Ramos (cell line): ENCODE results near the gene CCDC142.

Source experiments
- in situ Hi-C: fragments of 300-500 bp; cut with MboI; formaldehyde crosslinking; loops from one replicate; pipeline ENCODE4 v1.14.3; 2022; ENCODE audit warnings: low sequenced_read_pairs; ENCODE audit not compliant: unreplicated experiment

Gene CCDC142

GRCh38 chr2:74482801-74483674 lies at the start of gene CCDC142, which contains the start of gene TTC31:
Gene CCDC142, minus strand, starts transcription at chr2:74482998. Its CDS starts 161 bp downstream, at chr2:74482837.
Gene TTC31, plus strand, starts transcription at chr2:74483081. Its CDS starts 15 bp downstream, at chr2:74483096.
- in situ Hi-C loops: no loop called here

DNA sequence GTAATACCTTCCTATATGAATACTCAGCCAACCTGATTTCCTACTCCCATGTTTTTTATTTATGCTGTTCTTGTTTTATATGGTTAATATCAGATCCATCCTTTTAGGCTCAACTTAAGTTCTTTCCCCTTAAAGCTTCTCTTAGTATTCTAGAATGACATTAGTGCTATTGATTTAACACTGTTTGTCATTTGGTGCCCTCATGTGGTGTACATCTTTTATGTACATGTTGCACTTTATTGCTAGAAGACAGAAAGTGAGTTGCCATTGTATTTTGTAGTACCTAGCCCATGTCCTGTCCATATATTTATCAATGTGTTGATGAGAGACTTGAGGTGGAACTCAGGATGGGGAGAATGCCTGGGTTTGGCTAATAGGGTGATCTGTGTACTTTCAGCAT lies 49.4 kb upstream of the CCDC142 start:
- in situ Hi-C loops: no loop called here

DNA sequence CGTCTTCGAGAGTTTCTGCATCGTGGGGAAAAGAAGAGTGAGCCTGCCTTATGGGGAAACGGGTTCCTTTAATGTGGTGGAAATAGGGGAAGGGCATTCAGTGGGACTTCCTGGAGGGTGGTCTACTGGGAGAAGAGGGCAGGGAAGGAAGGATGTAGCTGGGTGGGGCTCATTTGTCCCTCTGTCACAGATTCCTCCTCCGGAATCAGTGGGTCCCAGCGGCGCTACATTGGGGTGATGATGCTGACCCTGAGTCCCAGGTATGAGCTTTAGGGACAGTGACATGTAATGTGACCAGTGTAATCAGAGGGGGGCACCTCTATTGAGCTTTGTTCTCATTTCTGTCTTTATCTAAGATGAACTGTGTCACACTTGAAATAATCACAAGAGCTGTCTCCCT lies 48.9 kb upstream of the CCDC142 start:
- in situ Hi-C loops: no loop called here

GRCh38 chr2:74530239-74531187 lies 47.7 kb upstream of the CCDC142 start:
- in situ Hi-C loops: no loop called here

DNA sequence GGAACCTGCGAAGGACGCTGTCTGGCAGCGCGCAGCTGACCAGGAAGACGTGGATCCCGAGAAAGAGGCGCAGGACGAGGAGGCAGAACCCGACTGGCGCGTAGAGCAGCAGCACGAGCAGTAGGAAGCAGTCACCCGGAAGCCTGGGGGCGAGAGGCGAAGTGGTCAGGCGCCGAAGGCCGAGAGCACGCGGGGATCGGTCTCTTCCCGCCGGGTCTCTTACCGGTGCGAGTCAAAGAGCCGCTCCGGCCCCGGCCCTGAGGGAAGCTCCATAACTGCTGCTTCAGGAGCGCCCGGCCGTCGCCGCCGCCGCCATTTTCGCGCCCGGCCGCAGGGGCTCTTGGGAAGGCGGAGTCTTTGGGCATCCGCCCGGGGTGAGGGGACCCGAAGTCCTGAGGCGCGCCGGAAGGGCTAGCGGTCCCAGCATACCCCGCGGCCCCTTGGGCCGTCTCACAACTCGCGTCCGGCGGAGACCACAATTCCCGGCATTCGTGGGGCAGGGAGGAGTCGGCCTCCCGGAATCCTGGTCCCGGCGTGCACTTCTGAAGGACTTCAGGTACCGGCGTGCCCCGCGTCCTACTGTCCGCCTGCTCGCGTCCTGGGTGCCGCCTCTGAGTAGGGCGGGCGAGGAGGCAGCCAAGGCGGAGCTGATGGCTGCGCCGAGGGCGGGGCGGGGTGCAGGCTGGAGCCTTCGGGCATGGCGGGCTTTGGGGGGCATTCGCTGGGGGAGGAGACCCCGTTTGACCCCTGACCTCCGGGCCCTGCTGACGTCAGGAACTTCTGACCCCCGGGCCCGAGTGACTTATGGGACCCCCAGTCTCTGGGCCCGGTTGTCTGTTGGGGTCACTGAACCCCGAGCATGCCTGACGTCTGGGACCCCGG lies 46.8 kb upstream of the CCDC142 start, which contains the start of the genes AUP1 and HTRA2:
TSS of gene AUP1 (minus strand) at position 350 of the 882 bp plus-strand sequence. CDS start at position 273, 77 bp downstream.
TSS of gene HTRA2 (plus strand) at position 577 of the 882 bp plus-strand sequence. CDS start at position 651, 74 bp downstream.
- in situ Hi-C loops: no loop called here

GRCh38 chr2:74528600-74529356 lies 46.0 kb upstream of the CCDC142 start:
- in situ Hi-C loops: no loop called here

GRCh38 chr2:74527741-74528140 lies 44.9 kb upstream of the CCDC142 start:
- in situ Hi-C loops: no loop called here

DNA sequence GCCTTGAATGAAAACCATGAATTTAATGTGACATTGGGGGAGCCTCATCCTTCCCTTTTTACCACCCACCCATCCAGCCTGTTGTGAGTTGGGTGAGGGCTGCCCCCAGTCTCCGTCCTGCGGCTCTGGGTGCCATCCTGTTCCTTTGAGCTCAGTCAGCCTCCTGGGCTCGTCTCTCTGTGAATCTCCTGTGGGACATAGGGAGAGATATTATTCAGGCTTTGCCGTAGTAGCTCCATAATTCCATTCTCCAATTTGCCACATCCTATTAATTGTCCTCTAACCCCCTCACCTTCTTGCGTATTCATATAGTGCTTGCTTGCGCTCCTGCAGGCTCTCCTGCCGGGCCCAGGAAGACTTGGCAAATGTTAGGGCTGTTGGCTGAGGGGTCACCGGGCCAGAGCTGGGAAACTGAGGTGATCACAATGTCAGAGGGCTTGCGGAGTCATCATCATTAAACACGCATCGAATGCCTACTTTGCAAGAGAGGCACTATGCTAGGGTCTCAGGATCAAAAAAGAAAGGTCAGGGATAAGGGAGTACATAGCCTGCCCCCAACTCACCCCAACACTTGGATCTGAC lies 43.9 kb upstream of the CCDC142 start:
- in situ Hi-C loops: no loop called here

- in situ Hi-C loops: no loop called here
These were observed 43.2 kb upstream of the CCDC142 start, which contains the start of gene DQX1 for GRCh38 chr2:74525717-74526648. Gene DQX1, minus strand, starts transcription at chr2:74526231. Its CDS starts 502 bp downstream, at chr2:74525729.

GRCh38 chr2:74524955-74525716 lies 42.3 kb upstream of the CCDC142 start:
- in situ Hi-C loops: no loop called here

DNA sequence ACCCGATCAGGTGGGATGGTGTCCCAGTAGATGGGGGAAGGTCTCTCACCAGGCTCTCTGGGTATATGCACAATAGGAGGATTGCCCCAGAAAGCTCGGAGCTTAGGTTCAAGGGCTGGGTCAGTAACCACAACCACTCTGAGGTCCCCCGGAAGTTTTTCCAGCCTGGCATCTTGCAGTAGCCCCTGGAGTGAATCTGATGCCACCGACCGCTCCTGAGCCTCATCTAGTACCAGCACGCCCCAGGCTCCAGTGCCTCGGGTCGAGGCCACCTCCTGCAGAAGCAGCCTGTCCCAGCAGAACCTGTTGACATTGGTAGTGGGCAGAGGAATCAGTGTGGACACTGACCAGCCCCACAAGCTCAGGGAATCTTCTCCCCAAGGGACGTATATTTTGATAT lies 41.2 kb upstream of the CCDC142 start:
- in situ Hi-C loops: no loop called here

- in situ Hi-C loops: no loop called here
These were observed 39.7 kb upstream of the CCDC142 start for GRCh38 chr2:74522516-74522915.

DNA sequence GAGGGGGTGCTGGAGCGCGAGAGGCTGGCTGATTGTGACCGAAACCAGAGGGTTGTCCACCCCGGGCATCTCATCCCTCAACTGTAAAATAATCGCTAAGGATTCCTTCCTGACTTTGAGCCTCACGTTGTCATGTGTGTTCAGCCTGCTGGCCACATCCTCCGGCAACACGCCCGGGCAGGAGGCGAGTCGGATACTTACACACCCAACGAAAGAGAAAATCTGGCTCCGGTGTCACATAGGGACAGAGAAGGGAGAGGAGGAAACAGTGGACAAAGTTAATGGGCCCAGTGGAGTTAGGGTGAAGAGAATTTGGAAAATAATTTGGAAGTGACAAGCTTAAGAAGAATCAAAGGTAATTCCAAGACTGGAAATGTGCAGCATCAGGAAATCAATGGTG lies 33.9 kb upstream of the CCDC142 start:
- in situ Hi-C loops: no loop called here

GRCh38 chr2:74515981-74516633 lies 33.3 kb upstream of the CCDC142 start:
- in situ Hi-C loops: no loop called here

DNA sequence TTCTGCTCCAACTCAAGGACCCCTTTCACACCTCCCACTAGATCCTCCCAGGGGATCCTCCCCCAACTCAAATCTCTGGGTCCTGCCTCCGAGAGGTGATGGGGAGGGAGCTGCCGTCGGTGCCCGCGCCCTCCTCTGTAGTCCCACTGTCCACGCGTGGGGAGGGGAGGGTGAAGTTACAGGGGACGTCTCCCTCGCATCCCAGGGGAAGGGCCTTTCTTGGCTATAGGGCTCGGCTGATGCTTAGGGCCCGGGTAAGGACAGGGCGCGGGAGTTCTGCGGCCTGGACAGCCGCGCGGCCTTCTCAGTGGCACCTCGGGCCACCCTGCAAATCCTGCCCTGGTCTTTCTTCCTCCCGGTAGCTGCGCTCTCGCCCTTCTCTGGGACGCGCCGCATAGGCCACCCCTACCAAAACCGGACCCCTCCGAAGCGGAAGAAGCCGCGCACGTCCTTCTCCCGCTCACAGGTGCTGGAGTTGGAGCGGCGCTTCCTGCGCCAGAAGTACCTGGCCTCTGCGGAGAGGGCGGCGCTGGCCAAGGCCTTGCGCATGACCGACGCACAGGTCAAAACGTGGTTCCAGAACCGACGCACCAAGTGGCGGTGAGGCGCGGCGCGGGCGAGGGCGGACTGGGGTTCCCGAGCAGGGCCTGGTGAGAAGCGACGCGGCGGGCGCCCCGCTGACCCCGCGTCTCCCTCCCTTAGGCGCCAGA lies 32.6 kb upstream of the CCDC142 start:
- in situ Hi-C loops: no loop called here
